Keratinocyte (primary cell): ENCODE measurements around the gene BCS1L. TPM values are rescaled to one million over a fixed set of nuclear protein-coding genes. Genes with fewer than 3 reads are reported as not detected.

Experiments
- DNase-seq: peaks from one replicate; pipeline ENCODE4 v3.0.0-alpha.2; 2011; ENCODE audit warnings: low read depth, missing footprints, low spot score
- FAIRE-seq: peaks from 2 replicates; lab custom pipeline; 2011; peaks lifted over from hg19 to GRCh38; lab: Jason Lieb, UNC
- H2AFZ ChIP-seq: 2 replicates; pipeline ENCODE4 v1.6.0; 2012; ENCODE audit warnings: low read length, control low read depth, inconsistent platforms; ENCODE audit not compliant: control insufficient read depth
- H3K27ac ChIP-seq: 2 replicates; pipeline ENCODE4 v1.5.1; 2011; ENCODE audit warnings: low read length; ENCODE audit not compliant: control insufficient read depth, insufficient read depth
- H3K27me3 ChIP-seq: 3 replicates; pipeline ENCODE4 v1.6.0; 2011; ENCODE audit warnings: low read length; ENCODE audit not compliant: control insufficient read depth, insufficient read depth; ENCODE audit errors: extremely low read depth
- H3K36me3 ChIP-seq, 2 experiments: 2 replicates in 1 of 2; 3 replicates in 1 of 2; pipeline ENCODE4 v1.5.1; 2011; ENCODE audit warnings: low read length in 2 of 2, mild to moderate bottlenecking in 1 of 2; ENCODE audit not compliant: control insufficient read depth in 2 of 2, insufficient read depth in 2 of 2; ENCODE audit errors: extremely low read depth in 1 of 2
- H3K4me1 ChIP-seq: 3 replicates; pipeline ENCODE4 v1.5.1; 2011; ENCODE audit warnings: low read length; ENCODE audit not compliant: control insufficient read depth, insufficient read depth; ENCODE audit errors: extremely low read depth
- H3K4me2 ChIP-seq: 3 replicates; pipeline ENCODE4 v1.6.0; 2011; ENCODE audit warnings: low read depth, low read length; ENCODE audit not compliant: control insufficient read depth, insufficient read depth; ENCODE audit errors: extremely low read depth
- H3K4me3 ChIP-seq, 3 experiments: fragments of 200-600 bp in 1 of 3; sonication (generic) in 1 of 3; 2 replicates in 2 of 3; 3 replicates in 1 of 3; pipeline ENCODE4 v1.5.1; 2011 to 2016; ENCODE audit warnings: low read length in 3 of 3, mild to moderate bottlenecking in 3 of 3, control low read depth in 2 of 3, inconsistent platforms in 1 of 3, low read depth in 1 of 3, mixed read lengths in 1 of 3, mixed run types in 1 of 3, moderate library complexity in 1 of 3; ENCODE audit not compliant: control insufficient read depth in 2 of 3, insufficient read depth in 2 of 3; ENCODE audit errors: extremely low read depth in 1 of 3
- H3K79me2 ChIP-seq: 2 replicates; pipeline ENCODE4 v1.6.0; 2012; ENCODE audit warnings: low read length; ENCODE audit not compliant: control insufficient read depth, insufficient read depth
- H3K9ac ChIP-seq: 3 replicates; pipeline ENCODE4 v1.6.0; 2011; ENCODE audit warnings: low read length; ENCODE audit not compliant: control insufficient read depth, insufficient read depth; ENCODE audit errors: extremely low read depth
- H3K9me1 ChIP-seq: 3 replicates; pipeline ENCODE4 v1.6.0; 2011; ENCODE audit warnings: low read length; ENCODE audit not compliant: control insufficient read depth, insufficient read depth; ENCODE audit errors: extremely low read depth
- H3K9me3 ChIP-seq: 2 replicates; pipeline ENCODE4 v1.5.1; 2012; ENCODE audit warnings: low read depth, low read length; ENCODE audit not compliant: control insufficient read depth
- H4K20me1 ChIP-seq: 3 replicates; pipeline ENCODE4 v1.6.0; 2011; ENCODE audit warnings: low read length; ENCODE audit not compliant: control insufficient read depth, insufficient read depth; ENCODE audit errors: extremely low read depth
- EZH2 ChIP-seq: IDR thresholded peaks from one replicate; pipeline ENCODE4 v1.6.1; 2012; ENCODE audit warnings: inconsistent platforms, mild to moderate bottlenecking, low read length, moderate library complexity
- dilution Hi-C: fragments of 300-500 bp; cut with MboI; formaldehyde crosslinking; loops from one replicate; pipeline ENCODE4 v1.7.0; 2020; ENCODE audit warnings: low sequenced_read_pairs; ENCODE audit not compliant: extremely low pct_ligation_motif_present
- polyA plus RNA-seq, 5 experiments: library from polyadenylated mRNA; depleted of rRNA in 3 of 5; stranded (reverse) in 3 of 5; stranded (forward) in 1 of 5; unstranded in 1 of 5; fragments of >200 nt; gene quantifications; 1 replicate in 1 of 5; 2 replicates in 3 of 5; 3 replicates in 1 of 5; pipeline versions ENCODE4 v1.2.1 to v1.2.3, GENCODE V29; 2011 to 2012; ENCODE audit warnings: missing spikeins in 2 of 5, low read depth in 1 of 5, low replicate concordance in 1 of 5
- TF ChIP-seq, protein P1 (sequence below), 3 experiments: IDR thresholded peaks in 1 of 3; conservative IDR thresholded peaks in 1 of 3; optimal IDR thresholded peaks in 1 of 3; 2 replicates in 2 of 3; 3 replicates in 1 of 3; pipeline versions ENCODE3 to v1.5.1; 2011; ENCODE audit warnings: low read length in 3 of 3, mild to moderate bottlenecking in 3 of 3, moderate library complexity in 2 of 3, control low read depth in 1 of 3, inconsistent platforms in 1 of 3; ENCODE audit not compliant: insufficient read depth in 2 of 3; ENCODE audit errors: extremely low read depth in 1 of 3

BCS1L gene
- polyA plus RNA-seq, 1 donor (not counting 4 experiments of a cell fraction or from before 2014, with no cell fraction given), result 57.7 TPM

DNA sequence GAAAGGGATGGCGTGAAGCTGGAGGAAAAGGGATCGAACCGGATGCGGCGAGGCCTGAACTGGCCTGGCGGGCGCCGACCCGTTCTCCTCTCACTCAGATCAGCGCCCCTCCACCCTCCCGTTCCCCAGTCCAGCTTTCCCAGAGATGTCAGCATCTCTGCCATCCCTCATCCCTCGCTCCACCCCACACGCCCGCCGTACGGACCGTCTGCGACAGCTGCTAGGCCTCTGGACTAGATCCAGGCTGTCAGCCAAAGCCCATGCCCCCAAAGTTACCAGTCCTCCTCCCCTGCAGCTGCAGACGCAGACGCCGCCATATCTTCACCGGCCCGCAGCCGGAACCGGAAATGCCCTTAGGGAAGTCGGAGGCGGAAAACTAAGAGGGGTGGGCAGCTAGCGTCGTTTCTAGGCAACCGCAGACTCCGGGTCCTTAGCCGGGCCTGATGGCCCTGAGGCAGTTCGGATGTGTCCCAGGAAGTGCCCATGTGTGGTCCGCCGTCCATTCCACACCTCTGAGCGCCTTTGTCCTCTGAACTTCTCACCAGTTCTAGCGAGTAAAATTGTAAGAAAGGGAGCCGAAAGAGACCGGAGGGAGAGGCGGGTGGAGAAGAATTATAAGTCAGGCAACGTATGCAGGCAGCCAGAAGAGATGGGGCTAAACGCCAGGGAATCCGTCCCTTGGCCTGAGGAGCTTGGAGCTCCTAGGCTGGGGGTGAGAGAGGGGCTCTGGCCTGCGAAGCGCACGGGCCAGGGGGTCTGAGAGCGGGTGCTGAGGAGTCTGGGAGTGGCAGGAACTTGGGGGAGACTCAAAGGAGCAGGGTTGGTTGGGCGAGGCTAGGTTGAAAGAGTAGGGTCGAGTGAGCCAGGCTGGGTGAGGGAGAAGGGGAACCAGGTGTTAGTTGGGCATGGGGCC is 12.4 kb downstream of the BCS1L start, which contains the start of the genes RNF25 and STK36:
TSS of gene RNF25 (minus strand) at position 349 of the 913 bp plus-strand sequence. CDS start at position 317, 32 bp downstream.
TSS of gene STK36 (plus strand) at position 433 of the 913 bp plus-strand sequence. CDS start 744 bp downstream, outside the sequence.
- peaks cover 12% of the 10 kb centered on the region for H3K4me1 ChIP-seq
- FAIRE-seq (peak; percentile 78), DNase-seq (no peak)
- H3K9ac ChIP-seq, result peak within 1 kb of the TSS; percentile 84
- H3K27ac ChIP-seq, result peak within 1 kb of the TSS; percentile 78
- H4K20me1 ChIP-seq, result no peaks in the 10 kb centered on the region
- peak within 1 kb of the TSS; percentile 70 to 97 (median 82) for H3K4me3 ChIP-seq
- TF ChIP-seq EZH2, result no peak
- TF ChIP-seq, protein P1, sequence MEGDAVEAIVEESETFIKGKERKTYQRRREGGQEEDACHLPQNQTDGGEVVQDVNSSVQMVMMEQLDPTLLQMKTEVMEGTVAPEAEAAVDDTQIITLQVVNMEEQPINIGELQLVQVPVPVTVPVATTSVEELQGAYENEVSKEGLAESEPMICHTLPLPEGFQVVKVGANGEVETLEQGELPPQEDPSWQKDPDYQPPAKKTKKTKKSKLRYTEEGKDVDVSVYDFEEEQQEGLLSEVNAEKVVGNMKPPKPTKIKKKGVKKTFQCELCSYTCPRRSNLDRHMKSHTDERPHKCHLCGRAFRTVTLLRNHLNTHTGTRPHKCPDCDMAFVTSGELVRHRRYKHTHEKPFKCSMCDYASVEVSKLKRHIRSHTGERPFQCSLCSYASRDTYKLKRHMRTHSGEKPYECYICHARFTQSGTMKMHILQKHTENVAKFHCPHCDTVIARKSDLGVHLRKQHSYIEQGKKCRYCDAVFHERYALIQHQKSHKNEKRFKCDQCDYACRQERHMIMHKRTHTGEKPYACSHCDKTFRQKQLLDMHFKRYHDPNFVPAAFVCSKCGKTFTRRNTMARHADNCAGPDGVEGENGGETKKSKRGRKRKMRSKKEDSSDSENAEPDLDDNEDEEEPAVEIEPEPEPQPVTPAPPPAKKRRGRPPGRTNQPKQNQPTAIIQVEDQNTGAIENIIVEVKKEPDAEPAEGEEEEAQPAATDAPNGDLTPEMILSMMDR (optimal IDR thresholded peaks at IDR 0.05 in 1 of 3, IDR thresholded peaks at IDR 0.05 in 1 of 3, conservative IDR thresholded peaks at IDR 0.05 in 1 of 3; ENCODE audit: extremely low read depth in 1 of 3, insufficient read depth in 2 of 3, low read length in 3 of 3), result no peak
- peak within 1 kb of the TSS; percentile 91 for H2AFZ ChIP-seq
- H3K27me3 ChIP-seq, result no peaks in the 10 kb centered on the region
- H3K4me2 ChIP-seq, result peak within 1 kb of the TSS; percentile 80
- H3K9me3 ChIP-seq, result no peaks in the 10 kb centered on the region
- H3K36me3 ChIP-seq, result peaks cover 12 to 23% of the 10 kb centered on the region in 2 experiments
- dilution Hi-C loops, result no loop called here
- H3K9me1 ChIP-seq, result no peaks in the 10 kb centered on the region
- H3K79me2 ChIP-seq, result peaks cover 26% of the 10 kb centered on the region

GRCh38 chr2:218679119-218679518 is 19.6 kb downstream of the BCS1L start:
- no peaks in the 10 kb centered on the region for H3K79me2 ChIP-seq
- H3K36me3 ChIP-seq, result peaks cover 7 to 21% of the 10 kb centered on the region in 2 experiments
- H3K27me3 ChIP-seq, result no peaks in the 10 kb centered on the region
- no peaks in the 10 kb centered on the region for H3K4me1 ChIP-seq
- H3K9ac ChIP-seq, result no peak overlapping the region
- no peaks in the 10 kb centered on the region for H3K9me1 ChIP-seq
- H3K4me3 ChIP-seq, result no peak overlapping the region
- dilution Hi-C loops, result no loop called here
- TF ChIP-seq EZH2, result no peak
- TF ChIP-seq, protein P1 (optimal IDR thresholded peaks at IDR 0.05 in 1 of 3, IDR thresholded peaks at IDR 0.05 in 1 of 3, conservative IDR thresholded peaks at IDR 0.05 in 1 of 3; ENCODE audit: extremely low read depth in 1 of 3, insufficient read depth in 2 of 3, low read length in 3 of 3), result no peak
- no peak overlapping the region for H3K4me2 ChIP-seq
- H3K9me3 ChIP-seq, result no peaks in the 10 kb centered on the region
- no peak overlapping the region for H2AFZ ChIP-seq
- no peak overlapping the region for H3K27ac ChIP-seq
- DNase-seq (no peak), FAIRE-seq (no peak)
- H4K20me1 ChIP-seq, result no peaks in the 10 kb centered on the region
